HepG2 (cell line): ENCODE data around the gene TLCD3B. TPM values are rescaled to one million over a fixed set of nuclear protein-coding genes. Genes with fewer than 3 reads are reported as not detected.

ENCODE experiments used
- ESRRA ChIP-seq: sonication (generic); formaldehyde crosslinking; IDR thresholded peaks from 2 replicates; pipeline ENCODE4 v1.5.1; 2020; ENCODE audit warnings: mild to moderate bottlenecking, low read depth, missing genetic modification reagents
- HMG20B ChIP-seq: conservative IDR thresholded peaks from 2 replicates; pipeline ENCODE4 v1.6.1; 2016; ENCODE audit warnings: missing genetic modification reagents, missing compliant biosample characterization
- POLR2A ChIP-seq, 2 experiments: IDR thresholded peaks; 2 replicates each; pipeline ENCODE4 v1.6.1; 2011; ENCODE audit warnings: low read depth in 2 of 2, low read length in 2 of 2, mild to moderate bottlenecking in 1 of 2, moderate library complexity in 1 of 2; ENCODE audit not compliant: insufficient read depth in 1 of 2
- SNAI1 ChIP-seq: sonication (generic); formaldehyde crosslinking; IDR thresholded peaks from 2 replicates; pipeline ENCODE4 v1.5.0; 2020; ENCODE audit warnings: mild to moderate bottlenecking, missing genetic modification reagents, borderline replicate concordance
- SYNCRIP ChIP-seq: fragments of 200-400 bp; formaldehyde crosslinking; IDR thresholded peaks from 2 replicates; pipeline ENCODE4 v1.6.1; 2018; ENCODE audit warnings: mild to moderate bottlenecking, low read depth, low read length; ENCODE audit not compliant: insufficient read depth
- ZBTB20 ChIP-seq: sonication (generic); formaldehyde crosslinking; IDR thresholded peaks from 2 replicates; pipeline ENCODE4 v1.8.1; 2023; ENCODE audit warnings: missing genetic modification reagents, low read depth, mild to moderate bottlenecking, borderline replicate concordance
- ZNF180 ChIP-seq: sonication (generic); formaldehyde crosslinking; IDR thresholded peaks from 2 replicates; pipeline ENCODE4 v1.4.0; 2020; ENCODE audit warnings: low read depth, missing genetic modification reagents, borderline replicate concordance
- ZNF292 ChIP-seq: sonication (generic); formaldehyde crosslinking; IDR thresholded peaks from 2 replicates; pipeline ENCODE4 v1.8.1; 2022; ENCODE audit warnings: mild to moderate bottlenecking, low read depth, missing genetic modification reagents, borderline replicate concordance
- ZNF333 ChIP-seq: sonication (generic); formaldehyde crosslinking; IDR thresholded peaks from 2 replicates; pipeline ENCODE4 v1.4.0; 2020; ENCODE audit warnings: mild to moderate bottlenecking, missing genetic modification reagents, borderline replicate concordance
- ZNF343 ChIP-seq: sonication (generic); formaldehyde crosslinking; IDR thresholded peaks from 2 replicates; pipeline ENCODE4 v1.4.0; 2020; ENCODE audit warnings: mild to moderate bottlenecking, missing genetic modification reagents
- ZNF577 ChIP-seq: sonication (generic); formaldehyde crosslinking; IDR thresholded peaks from 2 replicates; pipeline ENCODE4 v1.4.0; 2020; ENCODE audit warnings: mild to moderate bottlenecking, low read depth, missing genetic modification reagents, borderline replicate concordance
- ZNF614 ChIP-seq: IDR thresholded peaks from 2 replicates; pipeline ENCODE4 v1.6.1; 2018; ENCODE audit warnings: missing biosample characterization, missing genetic modification reagents, inconsistent platforms, borderline replicate concordance
- ZNF746 ChIP-seq: sonication (generic); formaldehyde crosslinking; IDR thresholded peaks from 2 replicates; pipeline ENCODE4 v1.8.0; 2022; ENCODE audit warnings: mild to moderate bottlenecking, missing genetic modification reagents
- ZSCAN20 ChIP-seq: sonication (generic); formaldehyde crosslinking; IDR thresholded peaks from 2 replicates; pipeline ENCODE4 v1.4.0; 2020; ENCODE audit warnings: missing genetic modification reagents, mild to moderate bottlenecking, borderline replicate concordance
- polyA plus RNA-seq, 8 experiments: library from polyadenylated mRNA; depleted of rRNA in 3 of 8; stranded (reverse) in 7 of 8; unstranded in 1 of 8; fragments of >200 nt; fragmentation: Illumina TruSeq in 4 of 8; extraction: Trizol in 4 of 8; gene quantifications; 2 replicates each; pipeline versions ENCODE4 v1.2.1 to v1.2.3, GENCODE V29; 2011 to 2016; ENCODE audit warnings: low read depth in 4 of 8, missing spikeins in 1 of 8, mixed read lengths in 1 of 8; ENCODE audit not compliant: insufficient read depth in 1 of 8
- total RNA-seq, 5 experiments: library from RNA; depleted of rRNA; stranded (reverse); fragments of >200 nt; fragmentation: Illumina TruSeq; extraction: Trizol; gene quantifications; 2 replicates each; pipeline ENCODE4 v1.2.3, GENCODE V29; 2016; ENCODE audit warnings: low read depth in 1 of 5
- TF ChIP-seq, protein P1 (sequence below): sonication (generic); formaldehyde crosslinking; IDR thresholded peaks from 2 replicates; pipeline ENCODE4 v1.8.0; 2022; ENCODE audit warnings: mild to moderate bottlenecking, missing genetic modification reagents, moderate library complexity
- TF ChIP-seq, protein P2 (sequence below): sonication (generic); formaldehyde crosslinking; IDR thresholded peaks from 2 replicates; pipeline ENCODE4 v1.4.0; 2020; ENCODE audit warnings: missing genetic modification reagents
- TF ChIP-seq, protein P3 (sequence below): sonication (generic); formaldehyde crosslinking; IDR thresholded peaks from 2 replicates; pipeline ENCODE4 v1.4.0; 2020; ENCODE audit warnings: mild to moderate bottlenecking, missing genetic modification reagents
- TF ChIP-seq, protein P4 (sequence below): IDR thresholded peaks from 2 replicates; pipeline ENCODE4 v1.6.1; 2016; ENCODE audit warnings: mild to moderate bottlenecking, missing biosample characterization, missing genetic modification reagents
- TF ChIP-seq, protein P5 (sequence below): sonication (generic); formaldehyde crosslinking; IDR thresholded peaks from 2 replicates; pipeline ENCODE4 v1.4.0; 2020; ENCODE audit warnings: missing genetic modification reagents
- TF ChIP-seq, protein P6 (sequence below), 2 experiments: fragments of 450-650 bp in 1 of 2; sonication (generic) in 1 of 2; formaldehyde crosslinking; IDR thresholded peaks; 2 replicates each; pipeline versions ENCODE4 v1.5.0 to v1.8.0; 2020 to 2022; ENCODE audit warnings: mild to moderate bottlenecking in 1 of 2, missing genetic modification reagents in 1 of 2
- TF ChIP-seq, protein P7 (sequence below): sonication (generic); formaldehyde crosslinking; IDR thresholded peaks from 2 replicates; pipeline ENCODE4 v1.5.1; 2020; ENCODE audit warnings: missing genetic modification reagents, mild to moderate bottlenecking, borderline replicate concordance

The TLCD3B gene
- total and polyA plus RNA-seq, 2 of the 13 experiments (the other 11 are each of a cell fraction or from before 2014, with no cell fraction given), result not detected

DNA sequence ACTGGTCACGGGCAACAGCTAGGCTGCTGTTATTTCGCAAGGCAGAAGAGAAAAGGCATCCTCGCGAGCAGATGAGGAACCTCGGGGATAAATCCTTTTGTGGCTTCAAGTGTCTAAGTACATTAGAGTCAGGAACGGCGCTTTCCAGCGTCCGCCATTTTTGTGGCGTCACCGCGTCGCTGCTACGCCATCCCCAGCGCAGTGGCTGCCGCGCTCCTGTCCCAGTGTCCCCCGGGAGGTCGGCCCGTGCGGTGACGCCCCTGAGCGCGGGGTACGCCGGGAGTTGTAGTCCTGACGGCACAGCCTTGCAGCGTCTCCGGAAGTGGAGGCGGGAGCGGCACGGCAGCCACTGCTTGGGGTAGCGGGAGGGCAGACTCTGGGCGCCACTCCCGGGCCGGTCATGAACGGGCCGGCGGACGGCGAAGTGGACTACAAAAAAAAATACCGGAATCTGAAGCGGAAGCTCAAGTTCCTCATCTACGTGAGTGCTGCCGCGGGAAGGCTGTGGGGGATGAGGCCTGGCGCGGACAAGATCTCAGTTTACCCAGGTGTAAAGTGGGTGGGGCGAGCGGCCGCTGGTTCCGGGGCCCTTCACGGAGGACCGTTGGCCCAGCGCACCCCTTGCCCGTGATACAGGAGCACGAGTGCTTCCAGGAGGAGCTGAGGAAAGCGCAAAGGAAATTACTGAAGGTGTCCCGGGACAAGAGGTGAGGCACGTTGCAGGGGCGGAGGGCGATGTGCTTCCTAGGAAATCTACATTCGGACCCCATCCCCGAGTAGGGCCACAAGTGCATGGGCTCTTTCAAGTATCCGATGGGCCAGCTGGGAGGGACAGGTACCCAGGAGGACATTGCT is 34.9 kb downstream of the TLCD3B start, which contains the start of gene INO80E (continued):
- TF ChIP-seq, protein P1, sequence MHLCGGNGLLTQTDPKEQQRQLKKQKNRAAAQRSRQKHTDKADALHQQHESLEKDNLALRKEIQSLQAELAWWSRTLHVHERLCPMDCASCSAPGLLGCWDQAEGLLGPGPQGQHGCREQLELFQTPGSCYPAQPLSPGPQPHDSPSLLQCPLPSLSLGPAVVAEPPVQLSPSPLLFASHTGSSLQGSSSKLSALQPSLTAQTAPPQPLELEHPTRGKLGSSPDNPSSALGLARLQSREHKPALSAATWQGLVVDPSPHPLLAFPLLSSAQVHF (CRISPR knock-in tag), result 0 out of 2 replicates have a peak, but pooled peaks have one; percentile 8
- TF ChIP-seq ZNF746 (CRISPR knock-in tag) (peak; percentile 66; the same call in 1 of the 2 replicates), ZNF180 (CRISPR knock-in tag) (peak; percentile 59; the same call in 1 of the 2 replicates), ZBTB20 (CRISPR knock-in tag) (peak; percentile 59; the same call in 1 of the 2 replicates), ZNF292 (CRISPR knock-in tag) (0 out of 2 replicates have a peak, but pooled peaks have one; percentile 29), ZNF577 (CRISPR knock-in tag) (no peak), ESRRA (CRISPR knock-in tag) (peak; percentile 74; the same call in 1 of the 2 replicates), SNAI1 (CRISPR knock-in tag) (peak; percentile 88), SYNCRIP (no peak), POLR2A (IDR thresholded peaks at IDR 0.05; ENCODE audit: insufficient read depth in 1 of 2, low read depth in 2 of 2, low read length in 2 of 2) (peak; percentile 79 to 82), ZSCAN20 (CRISPR knock-in tag) (0 out of 2 replicates have a peak, but pooled peaks have one; percentile 86), ZNF333 (CRISPR knock-in tag) (peak; percentile 44; the same call in 1 of the 2 replicates), HMG20B (CRISPR knock-in tag) (no peak; the same call in 1 of the 2 replicates), ZNF614 (CRISPR knock-in tag) (peak; percentile 72; the same call in 1 of the 2 replicates), ZNF343 (no peak)
- TF ChIP-seq, protein P2, sequence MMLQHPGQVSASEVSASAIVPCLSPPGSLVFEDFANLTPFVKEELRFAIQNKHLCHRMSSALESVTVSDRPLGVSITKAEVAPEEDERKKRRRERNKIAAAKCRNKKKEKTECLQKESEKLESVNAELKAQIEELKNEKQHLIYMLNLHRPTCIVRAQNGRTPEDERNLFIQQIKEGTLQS (CRISPR knock-in tag), result peak; percentile 79
- TF ChIP-seq, protein P3, sequence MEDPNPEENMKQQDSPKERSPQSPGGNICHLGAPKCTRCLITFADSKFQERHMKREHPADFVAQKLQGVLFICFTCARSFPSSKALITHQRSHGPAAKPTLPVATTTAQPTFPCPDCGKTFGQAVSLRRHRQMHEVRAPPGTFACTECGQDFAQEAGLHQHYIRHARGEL (CRISPR knock-in tag), result peak; percentile 93
- TF ChIP-seq, protein P4, sequence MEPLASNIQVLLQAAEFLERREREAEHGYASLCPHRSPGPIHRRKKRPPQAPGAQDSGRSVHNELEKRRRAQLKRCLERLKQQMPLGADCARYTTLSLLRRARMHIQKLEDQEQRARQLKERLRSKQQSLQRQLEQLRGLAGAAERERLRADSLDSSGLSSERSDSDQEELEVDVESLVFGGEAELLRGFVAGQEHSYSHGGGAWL (CRISPR knock-in tag), result peak; percentile 94; the same call in 1 of the 2 replicates
- TF ChIP-seq, protein P5, sequence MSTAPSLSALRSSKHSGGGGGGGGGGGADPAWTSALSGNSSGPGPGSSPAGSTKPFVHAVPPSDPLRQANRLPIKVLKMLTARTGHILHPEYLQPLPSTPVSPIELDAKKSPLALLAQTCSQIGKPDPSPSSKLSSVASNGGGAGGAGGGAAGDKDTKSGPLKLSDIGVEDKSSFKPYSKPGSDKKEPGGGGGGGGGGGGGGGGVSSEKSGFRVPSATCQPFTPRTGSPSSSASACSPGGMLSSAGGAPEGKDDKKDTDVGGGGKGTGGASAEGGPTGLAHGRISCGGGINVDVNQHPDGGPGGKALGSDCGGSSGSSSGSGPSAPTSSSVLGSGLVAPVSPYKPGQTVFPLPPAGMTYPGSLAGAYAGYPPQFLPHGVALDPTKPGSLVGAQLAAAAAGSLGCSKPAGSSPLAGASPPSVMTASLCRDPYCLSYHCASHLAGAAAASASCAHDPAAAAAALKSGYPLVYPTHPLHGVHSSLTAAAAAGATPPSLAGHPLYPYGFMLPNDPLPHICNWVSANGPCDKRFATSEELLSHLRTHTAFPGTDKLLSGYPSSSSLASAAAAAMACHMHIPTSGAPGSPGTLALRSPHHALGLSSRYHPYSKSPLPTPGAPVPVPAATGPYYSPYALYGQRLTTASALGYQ (CRISPR knock-in tag), result peak; percentile 28; the same call in 1 of the 2 replicates
- TF ChIP-seq, protein P6, sequence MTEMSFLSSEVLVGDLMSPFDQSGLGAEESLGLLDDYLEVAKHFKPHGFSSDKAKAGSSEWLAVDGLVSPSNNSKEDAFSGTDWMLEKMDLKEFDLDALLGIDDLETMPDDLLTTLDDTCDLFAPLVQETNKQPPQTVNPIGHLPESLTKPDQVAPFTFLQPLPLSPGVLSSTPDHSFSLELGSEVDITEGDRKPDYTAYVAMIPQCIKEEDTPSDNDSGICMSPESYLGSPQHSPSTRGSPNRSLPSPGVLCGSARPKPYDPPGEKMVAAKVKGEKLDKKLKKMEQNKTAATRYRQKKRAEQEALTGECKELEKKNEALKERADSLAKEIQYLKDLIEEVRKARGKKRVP (CRISPR knock-in tag; IDR thresholded peaks at IDR 0.05), result peak in 1 of 2 experiments; percentile 81; a peak in 2 of 4 replicates
- TF ChIP-seq, protein P7, sequence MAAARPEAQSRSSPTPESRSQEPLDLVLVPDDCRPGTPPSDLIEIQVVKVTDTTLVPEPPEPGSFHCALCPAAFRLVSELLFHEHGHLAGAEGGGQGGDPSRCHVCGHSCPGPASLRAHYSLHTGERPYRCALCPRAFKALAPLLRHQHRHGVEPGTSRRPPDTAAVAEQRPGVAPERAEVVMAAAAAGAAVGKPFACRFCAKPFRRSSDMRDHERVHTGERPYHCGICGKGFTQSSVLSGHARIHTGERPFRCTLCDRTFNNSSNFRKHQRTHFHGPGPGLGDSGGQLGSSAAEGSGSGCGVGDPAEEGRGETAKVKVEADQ, result peak; percentile 80; the same call in 1 of the 2 replicates
